Transverse colon (tissue), 4 donors: Measurements from ENCODE around the gene AMMECR1. TPM values are rescaled to one million over a fixed set of nuclear protein-coding genes. Genes with fewer than 3 reads are reported as not detected.

ENCODE experiments used
- DNase-seq: peaks from one replicate; pipeline ENCODE4 v3.0.0-alpha.2; 2019
- H3K27ac ChIP-seq, 4 donors: fragments of 200-600 bp; sonication (generic); 2 replicates each; pipeline ENCODE4 v1.5.1; 2016 to 2018; ENCODE audit warnings: inconsistent platforms in 4 of 4
- H3K27me3 ChIP-seq: fragments of 200-600 bp; sonication (generic); 2 replicates; pipeline ENCODE4 v1.5.1; 2017; ENCODE audit warnings: inconsistent platforms
- H3K36me3 ChIP-seq, 4 donors: fragments of 200-600 bp; sonication (generic); 2 replicates each; pipeline ENCODE4 v1.5.1; 2017 to 2019; ENCODE audit warnings: inconsistent platforms in 4 of 4
- H3K4me1 ChIP-seq, 4 donors: fragments of 200-600 bp; sonication (generic); 2 replicates each; pipeline ENCODE4 v1.5.1; 2017 to 2020; ENCODE audit warnings: inconsistent platforms in 4 of 4
- H3K4me3 ChIP-seq, 4 donors: fragments of 200-600 bp; sonication (generic); 1 replicate in 1 of 4; 2 replicates in 3 of 4; pipeline versions ENCODE4 v1.5.1 to v1.6.1; 2017 to 2019; ENCODE audit warnings: inconsistent platforms in 4 of 4
- H3K9me3 ChIP-seq, 2 donors: fragments of 200-600 bp; sonication (generic); 2 replicates each; pipeline ENCODE4 v1.5.1; 2017 to 2019; ENCODE audit warnings: inconsistent platforms in 2 of 2
- EP300 ChIP-seq: sonication (generic); formaldehyde crosslinking; IDR thresholded peaks from one replicate; pipeline ENCODE4 v1.6.1; 2017; ENCODE audit warnings: antibody characterized with exemption, low read depth
- POLR2A ChIP-seq: fragments of 450-650 bp; IDR thresholded peaks from one replicate; pipeline ENCODE4 v1.6.1; 2016; ENCODE audit warnings: antibody characterized with exemption, mild to moderate bottlenecking, moderate library complexity
- POLR2AphosphoS5 ChIP-seq, 3 donors: sonication (generic); formaldehyde crosslinking; IDR thresholded peaks; one replicate each; pipeline ENCODE4 v1.6.1; 2016; ENCODE audit warnings: antibody characterized with exemption in 3 of 3
- WGBS, 2 donors: methylation state at CpG; one replicate each; pipeline ENCODE4 v1.1.5; 2018; ENCODE audit warnings: low coverage in 1 of 2; 5-methylcytosine and 5-hydroxymethylcytosine counted together
- in situ Hi-C, 4 donors: fragments of 200-750 bp; cut with MboI; loops; one replicate each; pipeline versions ENCODE4 v1.15.0 to v1.15.1; 2017; ENCODE audit warnings: low sequenced_read_pairs in 3 of 4, low pct_ligation_motif_present in 1 of 4, low pct_unique_long_range_greater_than_20kb in 1 of 4
- intact Hi-C: fragments of 100-400 bp; cut with DNase I; formaldehyde crosslinking; loops from one replicate; pipeline ENCODE4 v1.15.1; 2023; ENCODE audit warnings: low total_unique reads
- total RNA-seq, 4 donors: library from RNA; depleted of rRNA; stranded (reverse); fragments of >200 nt; gene quantifications; one replicate each; pipeline ENCODE4 v1.1.0, GENCODE V29; 2016
- TF ChIP-seq, protein P1 (sequence below), 5 experiments: fragments of 200-600 bp in 3 of 5; fragments of 450-650 bp in 2 of 5; sonication (generic) in 3 of 5; IDR thresholded peaks; 1 replicate in 2 of 5; 2 replicates in 3 of 5; pipeline ENCODE4 v1.5.1; 2016 to 2017; ENCODE audit warnings: antibody characterized with exemption in 5 of 5, inconsistent platforms in 3 of 5, mild to moderate bottlenecking in 2 of 5, moderate library complexity in 1 of 5

AMMECR1 gene
- total RNA-seq, 4 donors from 2014 or later: 2.6 to 15.3 (median 8.6) TPM

DNA sequence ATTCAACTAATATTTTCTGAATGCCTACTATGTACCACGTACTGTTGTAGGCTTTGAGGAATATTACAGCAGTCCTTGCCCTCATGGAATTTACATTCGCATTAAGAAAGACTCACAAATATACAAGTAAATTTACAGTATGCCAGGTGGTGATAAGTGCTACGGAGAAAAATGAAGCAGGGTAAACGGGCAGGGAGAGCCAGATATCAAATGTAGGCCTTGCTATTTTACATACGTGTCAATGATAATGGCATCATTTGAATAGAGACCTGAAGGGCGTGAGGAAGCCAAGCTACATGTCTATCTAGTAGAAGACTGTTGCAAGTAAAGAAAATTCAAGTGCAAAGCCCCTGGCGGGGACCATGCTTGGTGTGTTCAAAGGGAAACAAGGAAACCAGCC lies 65.2 kb downstream of the AMMECR1 start:
- Histone ChIP-seq H3K9me3 (no peaks in the 10 kb centered on the region), H3K4me3 (no peak overlapping the region), H3K27me3 (no peaks in the 10 kb centered on the region), H3K36me3 (no peaks in the 10 kb centered on the region), H3K27ac (no peak overlapping the region), H3K4me1 (no peaks in the 10 kb centered on the region)
- DNase-seq: no peak
- 79 to 100% methylated on average over 1 to 7 of the region's 7 CpGs for WGBS, 2 donors
- in situ Hi-C loops: no loop called here
- TF ChIP-seq EP300: no peak
- TF ChIP-seq POLR2AphosphoS5 (IDR thresholded peaks at IDR 0.05): no peak
- TF ChIP-seq POLR2A: no peak
- TF ChIP-seq, protein P1, sequence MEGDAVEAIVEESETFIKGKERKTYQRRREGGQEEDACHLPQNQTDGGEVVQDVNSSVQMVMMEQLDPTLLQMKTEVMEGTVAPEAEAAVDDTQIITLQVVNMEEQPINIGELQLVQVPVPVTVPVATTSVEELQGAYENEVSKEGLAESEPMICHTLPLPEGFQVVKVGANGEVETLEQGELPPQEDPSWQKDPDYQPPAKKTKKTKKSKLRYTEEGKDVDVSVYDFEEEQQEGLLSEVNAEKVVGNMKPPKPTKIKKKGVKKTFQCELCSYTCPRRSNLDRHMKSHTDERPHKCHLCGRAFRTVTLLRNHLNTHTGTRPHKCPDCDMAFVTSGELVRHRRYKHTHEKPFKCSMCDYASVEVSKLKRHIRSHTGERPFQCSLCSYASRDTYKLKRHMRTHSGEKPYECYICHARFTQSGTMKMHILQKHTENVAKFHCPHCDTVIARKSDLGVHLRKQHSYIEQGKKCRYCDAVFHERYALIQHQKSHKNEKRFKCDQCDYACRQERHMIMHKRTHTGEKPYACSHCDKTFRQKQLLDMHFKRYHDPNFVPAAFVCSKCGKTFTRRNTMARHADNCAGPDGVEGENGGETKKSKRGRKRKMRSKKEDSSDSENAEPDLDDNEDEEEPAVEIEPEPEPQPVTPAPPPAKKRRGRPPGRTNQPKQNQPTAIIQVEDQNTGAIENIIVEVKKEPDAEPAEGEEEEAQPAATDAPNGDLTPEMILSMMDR (IDR thresholded peaks at IDR 0.05): no peak
- intact Hi-C loops: no loop called here

DNA sequence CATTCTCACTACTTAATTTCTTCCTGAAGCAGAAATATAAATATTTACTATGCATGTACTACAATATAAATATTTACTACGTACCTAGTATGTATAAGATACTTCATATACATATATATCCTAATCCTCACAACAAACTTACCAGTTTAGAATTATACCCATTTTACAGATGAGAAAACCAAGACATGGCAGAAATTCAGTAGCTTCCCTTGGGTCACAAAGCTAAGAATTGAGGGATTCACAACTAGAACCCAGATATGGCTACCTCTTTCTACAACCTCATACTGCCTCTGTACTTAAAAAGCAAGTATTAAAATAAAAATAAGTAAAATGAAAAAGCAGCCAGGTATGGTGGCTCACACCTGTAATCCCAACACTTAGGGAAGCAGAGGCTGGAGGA lies 65.9 kb downstream of the AMMECR1 start:
- Histone ChIP-seq H3K27ac (no peak overlapping the region), H3K27me3 (no peaks in the 10 kb centered on the region), H3K36me3 (no peaks in the 10 kb centered on the region), H3K4me3 (no peak overlapping the region), H3K4me1 (no peaks in the 10 kb centered on the region), H3K9me3 (no peaks in the 10 kb centered on the region)
- intact Hi-C loops (no loop called here), in situ Hi-C loops (no loop called here)
- no peak for DNase-seq
- 73 to 100% methylated on average over 1 of the region's 1 CpG for WGBS, 2 donors
- TF ChIP-seq, protein P1 (IDR thresholded peaks at IDR 0.05): no peak
- TF ChIP-seq POLR2AphosphoS5 (IDR thresholded peaks at IDR 0.05) (no peak), EP300 (no peak), POLR2A (no peak)

DNA sequence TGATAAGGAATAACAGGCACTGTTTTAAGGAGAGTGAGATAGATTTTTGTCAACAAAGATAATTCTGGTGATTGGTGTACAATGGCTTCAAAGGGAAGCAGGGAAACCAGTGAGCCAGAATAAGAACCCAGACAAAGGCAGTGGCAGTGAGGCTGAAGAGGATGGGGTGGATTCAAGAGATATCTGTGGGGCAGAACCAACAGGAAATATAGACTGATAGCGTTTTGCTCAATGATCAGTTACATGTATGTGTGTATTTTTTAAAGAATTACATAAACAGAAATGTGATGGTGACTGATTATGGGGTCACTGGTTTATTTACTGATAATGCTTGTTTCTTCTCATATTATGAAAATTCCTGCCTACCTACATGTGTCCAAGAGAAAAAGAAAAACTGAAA lies 66.4 kb downstream of the AMMECR1 start:
- Histone ChIP-seq H3K27ac (no peak overlapping the region), H3K4me3 (no peak overlapping the region), H3K27me3 (no peaks in the 10 kb centered on the region), H3K36me3 (no peaks in the 10 kb centered on the region), H3K4me1 (no peaks in the 10 kb centered on the region), H3K9me3 (no peaks in the 10 kb centered on the region)
- intact Hi-C loops: no loop called here
- WGBS, 2 donors: 71% methylated on average over 1 of the region's 1 CpG; no CpG with 5 or more reads in 1 of the 2 donors
- in situ Hi-C loops: no loop called here
- no peak for DNase-seq
- TF ChIP-seq EP300 (no peak), POLR2A (no peak), POLR2AphosphoS5 (IDR thresholded peaks at IDR 0.05) (no peak)
- TF ChIP-seq, protein P1 (IDR thresholded peaks at IDR 0.05): no peak

DNA sequence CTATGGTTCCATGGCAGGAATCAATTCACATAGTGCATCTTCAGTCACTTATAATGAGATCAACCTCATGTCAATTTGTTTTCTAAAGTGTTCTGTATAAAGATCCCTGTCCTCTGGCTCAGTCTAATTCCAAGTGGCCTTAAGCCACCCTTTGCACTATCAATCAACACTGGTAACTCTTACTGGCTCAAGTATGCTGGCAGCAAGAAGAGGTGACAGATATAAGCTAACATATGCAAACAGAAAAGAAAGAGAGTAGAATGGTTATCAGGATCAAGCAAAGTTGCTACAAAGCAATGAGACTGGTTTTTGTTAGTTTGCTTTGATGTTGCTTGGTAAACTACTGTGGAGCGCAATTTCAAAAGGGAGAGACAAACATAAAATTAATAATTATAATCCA lies 67.0 kb downstream of the AMMECR1 start:
- no peak for DNase-seq
- Histone ChIP-seq H3K9me3 (no peaks in the 10 kb centered on the region), H3K27ac (no peak overlapping the region), H3K4me3 (no peak overlapping the region), H3K4me1 (no peaks in the 10 kb centered on the region), H3K27me3 (no peaks in the 10 kb centered on the region), H3K36me3 (no peaks in the 10 kb centered on the region)
- in situ Hi-C loops (no loop called here), intact Hi-C loops (no loop called here)
- no peak for TF ChIP-seq POLR2A
- TF ChIP-seq, protein P1 (IDR thresholded peaks at IDR 0.05): no peak
- TF ChIP-seq EP300: no peak
- TF ChIP-seq POLR2AphosphoS5 (IDR thresholded peaks at IDR 0.05): no peak
- WGBS, 2 donors: 91 to 100% methylated on average over 1 of the region's 1 CpG
